PFSK-1 (cell line): ENCODE data around the gene A4GNT.

Experiments used
- FOXP2 ChIP-seq: optimal IDR thresholded peaks from 2 replicates; pipeline ENCODE3; 2011; ENCODE audit warnings: borderline replicate concordance, control low read depth, inconsistent platforms; ENCODE audit not compliant: insufficient read depth; ENCODE audit errors: extremely low read length, extremely low read depth
- POLR2AphosphoS5 ChIP-seq: IDR thresholded peaks from 2 replicates; pipeline ENCODE4 v1.6.1; 2012; ENCODE audit warnings: low read depth, mild to moderate bottlenecking, control low read depth, low read length, moderate library complexity
- SIN3A ChIP-seq: IDR thresholded peaks from 2 replicates; pipeline ENCODE4 v1.6.1; 2012; ENCODE audit warnings: mild to moderate bottlenecking, low read length, moderate library complexity, borderline replicate concordance; ENCODE audit not compliant: insufficient read depth
- TAF1 ChIP-seq: IDR thresholded peaks from 2 replicates; pipeline ENCODE4 v1.6.1; 2012; ENCODE audit warnings: low read length, control low read depth, borderline replicate concordance; ENCODE audit not compliant: insufficient read depth
- TF ChIP-seq, protein P1 (sequence below), 2 experiments: IDR thresholded peaks; 2 replicates each; pipeline versions ENCODE4 v1.6.1 to v1.8.0; 2011 to 2012; ENCODE audit warnings: low read depth in 2 of 2, low read length in 2 of 2, control low read depth in 1 of 2, inconsistent platforms in 1 of 2, mild to moderate bottlenecking in 1 of 2, moderate library complexity in 1 of 2; ENCODE audit not compliant: insufficient read depth in 1 of 2

Gene A4GNT

DNA sequence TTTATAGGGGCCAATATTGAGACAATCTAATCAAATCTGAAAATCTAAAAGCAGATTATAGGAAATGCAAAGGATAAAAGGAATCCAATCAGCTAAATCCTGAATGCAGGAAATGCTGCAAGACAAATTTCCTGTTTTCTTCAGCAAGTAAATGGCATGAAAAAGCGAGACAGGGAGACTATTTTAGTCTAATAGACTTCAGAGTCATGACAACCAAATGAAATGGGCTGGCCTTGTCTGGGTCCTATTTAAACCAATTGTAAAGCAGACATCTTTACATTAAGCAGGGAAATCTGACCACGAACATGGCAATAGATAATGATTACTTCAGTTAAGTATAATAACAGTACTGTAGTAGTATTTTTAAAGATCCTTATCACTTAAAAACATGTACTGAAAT is 40.4 kb upstream of the A4GNT start:
- no peak for TF ChIP-seq POLR2AphosphoS5
- TF ChIP-seq, protein P1, sequence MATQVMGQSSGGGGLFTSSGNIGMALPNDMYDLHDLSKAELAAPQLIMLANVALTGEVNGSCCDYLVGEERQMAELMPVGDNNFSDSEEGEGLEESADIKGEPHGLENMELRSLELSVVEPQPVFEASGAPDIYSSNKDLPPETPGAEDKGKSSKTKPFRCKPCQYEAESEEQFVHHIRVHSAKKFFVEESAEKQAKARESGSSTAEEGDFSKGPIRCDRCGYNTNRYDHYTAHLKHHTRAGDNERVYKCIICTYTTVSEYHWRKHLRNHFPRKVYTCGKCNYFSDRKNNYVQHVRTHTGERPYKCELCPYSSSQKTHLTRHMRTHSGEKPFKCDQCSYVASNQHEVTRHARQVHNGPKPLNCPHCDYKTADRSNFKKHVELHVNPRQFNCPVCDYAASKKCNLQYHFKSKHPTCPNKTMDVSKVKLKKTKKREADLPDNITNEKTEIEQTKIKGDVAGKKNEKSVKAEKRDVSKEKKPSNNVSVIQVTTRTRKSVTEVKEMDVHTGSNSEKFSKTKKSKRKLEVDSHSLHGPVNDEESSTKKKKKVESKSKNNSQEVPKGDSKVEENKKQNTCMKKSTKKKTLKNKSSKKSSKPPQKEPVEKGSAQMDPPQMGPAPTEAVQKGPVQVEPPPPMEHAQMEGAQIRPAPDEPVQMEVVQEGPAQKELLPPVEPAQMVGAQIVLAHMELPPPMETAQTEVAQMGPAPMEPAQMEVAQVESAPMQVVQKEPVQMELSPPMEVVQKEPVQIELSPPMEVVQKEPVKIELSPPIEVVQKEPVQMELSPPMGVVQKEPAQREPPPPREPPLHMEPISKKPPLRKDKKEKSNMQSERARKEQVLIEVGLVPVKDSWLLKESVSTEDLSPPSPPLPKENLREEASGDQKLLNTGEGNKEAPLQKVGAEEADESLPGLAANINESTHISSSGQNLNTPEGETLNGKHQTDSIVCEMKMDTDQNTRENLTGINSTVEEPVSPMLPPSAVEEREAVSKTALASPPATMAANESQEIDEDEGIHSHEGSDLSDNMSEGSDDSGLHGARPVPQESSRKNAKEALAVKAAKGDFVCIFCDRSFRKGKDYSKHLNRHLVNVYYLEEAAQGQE (IDR thresholded peaks at IDR 0.05; ENCODE audit: insufficient read depth in 1 of 2, low read depth in 2 of 2, low read length in 2 of 2) = no peak
- no peak for TF ChIP-seq TAF1

DNA sequence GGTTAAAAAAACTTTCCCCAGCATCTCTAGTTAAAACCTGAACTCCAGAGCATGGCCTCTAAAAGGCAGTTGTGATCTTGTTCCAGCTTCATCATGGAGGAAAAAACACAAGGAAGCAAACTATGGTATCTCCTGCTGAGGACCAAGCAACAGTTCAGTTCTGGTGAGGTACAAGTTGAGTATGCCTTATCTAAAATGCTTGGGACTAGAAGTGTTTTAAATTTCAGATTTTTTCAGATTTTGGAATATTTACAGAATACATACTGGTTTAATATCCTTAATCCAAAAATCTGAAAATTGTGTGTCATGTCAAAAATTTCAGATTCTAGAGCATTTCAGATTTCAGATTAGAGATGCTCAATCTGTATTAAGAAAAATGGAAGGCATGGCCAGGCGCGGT is 32.9 kb upstream of the A4GNT start:
- TF ChIP-seq TAF1 = no peak
- TF ChIP-seq, protein P1 (IDR thresholded peaks at IDR 0.05; ENCODE audit: insufficient read depth in 1 of 2, low read depth in 2 of 2, low read length in 2 of 2) = no peak
- no peak for TF ChIP-seq SIN3A
- TF ChIP-seq POLR2AphosphoS5 = no peak
- no peak for TF ChIP-seq FOXP2

DNA sequence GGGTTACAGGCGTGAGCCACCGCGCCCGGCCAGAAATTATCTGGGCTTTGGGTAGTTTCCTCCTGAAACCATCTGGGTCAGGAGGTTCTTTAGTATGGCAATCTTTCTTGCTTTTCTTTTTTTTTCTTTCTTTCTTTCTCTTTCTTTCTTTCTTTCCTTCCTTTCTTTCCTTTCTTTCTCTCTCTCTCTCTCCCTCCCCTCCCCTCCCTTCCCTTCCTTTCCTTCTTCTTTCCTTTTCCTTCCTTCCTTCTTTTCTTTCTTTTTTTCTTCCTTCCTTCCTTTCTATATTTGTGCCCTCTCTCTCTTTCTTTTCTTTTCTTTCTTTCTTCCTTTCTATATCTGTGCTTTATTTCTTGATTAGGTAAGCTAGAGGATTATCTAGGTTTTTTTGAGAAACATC is 25.6 kb upstream of the A4GNT start:
- TF ChIP-seq, protein P1 (IDR thresholded peaks at IDR 0.05; ENCODE audit: insufficient read depth in 1 of 2, low read depth in 2 of 2, low read length in 2 of 2) = no peak
- TF ChIP-seq POLR2AphosphoS5 (no peak), SIN3A (no peak), FOXP2 (no peak), TAF1 (no peak)

DNA sequence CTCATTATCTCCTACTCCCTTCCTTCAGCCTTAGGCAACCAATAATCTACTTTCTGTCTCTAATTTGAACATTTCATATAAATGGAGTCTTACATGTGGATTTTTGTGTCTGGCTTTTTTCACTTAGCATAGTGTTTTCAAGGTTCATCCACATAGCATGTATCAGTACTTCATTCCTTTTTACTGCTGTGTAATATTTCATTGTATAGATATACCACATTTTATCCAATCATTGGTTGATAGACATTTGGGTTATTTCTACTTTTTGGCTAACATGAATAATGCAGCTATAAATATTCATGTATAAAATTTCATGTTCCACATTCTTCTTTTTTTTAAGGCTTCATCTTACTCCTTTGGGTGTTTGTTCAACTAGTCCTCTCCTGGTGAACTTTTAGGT is 22.3 kb upstream of the A4GNT start:
- no peak for TF ChIP-seq SIN3A
- TF ChIP-seq FOXP2 = no peak
- TF ChIP-seq, protein P1 (IDR thresholded peaks at IDR 0.05; ENCODE audit: insufficient read depth in 1 of 2, low read depth in 2 of 2, low read length in 2 of 2) = no peak
- no peak for TF ChIP-seq POLR2AphosphoS5
- TF ChIP-seq TAF1 = no peak

DNA sequence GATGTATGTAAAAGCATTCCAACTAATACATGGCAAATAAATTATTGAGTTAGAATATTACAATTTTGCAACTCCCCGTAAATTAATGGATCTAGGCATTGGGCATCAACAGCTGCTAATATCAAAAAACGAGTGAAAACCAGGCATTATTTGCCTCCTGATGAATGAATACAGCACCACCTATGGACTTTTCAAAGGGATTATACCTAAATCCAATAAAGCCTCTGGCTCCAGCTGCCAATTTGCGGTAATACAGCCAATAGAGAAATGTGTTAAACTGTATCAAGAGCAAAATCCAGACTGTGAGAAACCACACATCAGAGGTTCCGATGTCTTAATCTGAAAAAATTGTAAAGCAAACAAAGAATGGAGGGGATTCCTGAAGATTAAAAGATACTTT is 16.3 kb upstream of the A4GNT start:
- TF ChIP-seq, protein P1 (IDR thresholded peaks at IDR 0.05; ENCODE audit: insufficient read depth in 1 of 2, low read depth in 2 of 2, low read length in 2 of 2) = no peak
- TF ChIP-seq TAF1 (no peak), POLR2AphosphoS5 (no peak), SIN3A (no peak), FOXP2 (no peak)
